HEK293 (cell line): ENCODE results near the gene CAP1.

Experiments
- BCL11A ChIP-seq: fragments of 450-650 bp; formaldehyde crosslinking; IDR thresholded peaks from 2 replicates; pipeline ENCODE4 v1.5.1; 2016; ENCODE audit warnings: low read depth, missing biosample characterization, missing genetic modification characterization
- CTCF ChIP-seq: fragments of 450-650 bp; formaldehyde crosslinking; IDR thresholded peaks from 2 replicates; pipeline ENCODE4 v1.5.1; 2016; ENCODE audit warnings: missing biosample characterization, missing genetic modification characterization
- FEZF1 ChIP-seq: fragments of 450-650 bp; formaldehyde crosslinking; IDR thresholded peaks from 2 replicates; pipeline ENCODE4 v1.5.1; 2016; ENCODE audit warnings: missing biosample characterization, missing genetic modification characterization
- MYNN ChIP-seq: fragments of 450-650 bp; formaldehyde crosslinking; IDR thresholded peaks from 2 replicates; pipeline ENCODE4 v1.5.1; 2016; ENCODE audit warnings: missing biosample characterization, missing genetic modification characterization, borderline replicate concordance
- PBX3 ChIP-seq: sonication (generic); formaldehyde crosslinking; IDR thresholded peaks from 2 replicates; pipeline ENCODE4 v1.8.1; 2022; ENCODE audit warnings: mild to moderate bottlenecking, moderate library complexity, missing genetic modification reagents
- YY1 ChIP-seq: fragments of 450-650 bp; formaldehyde crosslinking; IDR thresholded peaks from 2 replicates; pipeline ENCODE4 v1.5.1; 2018; ENCODE audit warnings: missing biosample characterization, missing genetic modification characterization
- ZFP37 ChIP-seq: fragments of 450-650 bp; formaldehyde crosslinking; IDR thresholded peaks from 2 replicates; pipeline ENCODE4 v1.5.1; 2016; ENCODE audit warnings: missing biosample characterization, missing genetic modification characterization
- ZNF274 ChIP-seq, 2 experiments: fragments of 200-500 bp in 1 of 2; fragments of 450-650 bp in 1 of 2; sonication (Bioruptor generic) in 1 of 2; formaldehyde crosslinking in 1 of 2; IDR thresholded peaks; 2 replicates each; pipeline versions ENCODE4 v1.5.1 to v1.6.1; 2014 to 2016; ENCODE audit warnings: borderline replicate concordance in 1 of 2, inconsistent platforms in 1 of 2, low read length in 1 of 2, missing biosample characterization in 1 of 2, missing genetic modification characterization in 1 of 2
- ZNF302 ChIP-seq: fragments of 450-650 bp; formaldehyde crosslinking; IDR thresholded peaks from 2 replicates; pipeline ENCODE4 v1.5.1; 2016; ENCODE audit warnings: missing biosample characterization, missing genetic modification characterization, low read depth
- ZNF362 ChIP-seq: fragments of 450-650 bp; formaldehyde crosslinking; IDR thresholded peaks from 2 replicates; pipeline ENCODE4 v1.5.1; 2016; ENCODE audit warnings: missing biosample characterization, missing genetic modification characterization
- ZNF398 ChIP-seq: fragments of 450-650 bp; formaldehyde crosslinking; IDR thresholded peaks from 2 replicates; pipeline ENCODE4 v1.5.1; 2017; ENCODE audit warnings: missing biosample characterization, missing genetic modification characterization
- ZNF518A ChIP-seq: fragments of 450-650 bp; formaldehyde crosslinking; conservative IDR thresholded peaks from 2 replicates; pipeline ENCODE4 v1.5.1; 2016; ENCODE audit warnings: low read depth, missing biosample characterization, missing genetic modification characterization
- ZNF707 ChIP-seq: fragments of 450-650 bp; formaldehyde crosslinking; IDR thresholded peaks from 2 replicates; pipeline ENCODE4 v1.5.1; 2016; ENCODE audit warnings: missing biosample characterization, missing genetic modification characterization

GRCh38 chr1:40001456-40001855, 39.1 kb upstream of the CAP1 start:
- no peak for TF ChIP-seq ZNF362 (tag by site-specific recombination)
- no peak for TF ChIP-seq CTCF (tag by site-specific recombination)
- no peak for TF ChIP-seq ZNF302
- TF ChIP-seq PBX3 = no peak
- no peak for TF ChIP-seq FEZF1 (tag by site-specific recombination)
- TF ChIP-seq MYNN = no peak
- TF ChIP-seq ZFP37 (tag by site-specific recombination) = no peak
- no peak for TF ChIP-seq ZNF398
- no peak for TF ChIP-seq ZNF274 (IDR thresholded peaks at IDR 0.05; ENCODE audit: low read length)
- no peak for TF ChIP-seq ZNF274 (tag by site-specific recombination; IDR thresholded peaks at IDR 0.05; ENCODE audit: borderline replicate concordance)
- no peak for TF ChIP-seq ZNF707 (tag by site-specific recombination)
- no peak for TF ChIP-seq BCL11A (tag by site-specific recombination)
- no peak for TF ChIP-seq YY1 (tag by site-specific recombination)
- no peak for TF ChIP-seq ZNF518A
